M059J (cell line): ENCODE data around the gene TGM5. TPM values are rescaled to one million over a fixed set of nuclear protein-coding genes. Genes with fewer than 3 reads are reported as not detected.
A peak's percentile ranks its signal among the peaks of the same experiment; 100 is the strongest.
"Not testable (repeated sequence)": the region's sequence is repeated elsewhere in the genome, so short reads cannot be mapped to it uniquely, and the experiment has no call there.

ENCODE experiments used
- DNase-seq: peaks from one replicate; pipeline ENCODE4 v3.0.0-alpha.2; 2012; ENCODE audit warnings: low read depth
- total RNA-seq: library from RNA; depleted of rRNA; stranded (reverse); fragments of >200 nt; shearing (Covaris generic); gene quantifications from 2 replicates; pipeline ENCODE4 v1.2.3, GENCODE V29; 2014; rRNA removed

The TGM5 gene, protein sequence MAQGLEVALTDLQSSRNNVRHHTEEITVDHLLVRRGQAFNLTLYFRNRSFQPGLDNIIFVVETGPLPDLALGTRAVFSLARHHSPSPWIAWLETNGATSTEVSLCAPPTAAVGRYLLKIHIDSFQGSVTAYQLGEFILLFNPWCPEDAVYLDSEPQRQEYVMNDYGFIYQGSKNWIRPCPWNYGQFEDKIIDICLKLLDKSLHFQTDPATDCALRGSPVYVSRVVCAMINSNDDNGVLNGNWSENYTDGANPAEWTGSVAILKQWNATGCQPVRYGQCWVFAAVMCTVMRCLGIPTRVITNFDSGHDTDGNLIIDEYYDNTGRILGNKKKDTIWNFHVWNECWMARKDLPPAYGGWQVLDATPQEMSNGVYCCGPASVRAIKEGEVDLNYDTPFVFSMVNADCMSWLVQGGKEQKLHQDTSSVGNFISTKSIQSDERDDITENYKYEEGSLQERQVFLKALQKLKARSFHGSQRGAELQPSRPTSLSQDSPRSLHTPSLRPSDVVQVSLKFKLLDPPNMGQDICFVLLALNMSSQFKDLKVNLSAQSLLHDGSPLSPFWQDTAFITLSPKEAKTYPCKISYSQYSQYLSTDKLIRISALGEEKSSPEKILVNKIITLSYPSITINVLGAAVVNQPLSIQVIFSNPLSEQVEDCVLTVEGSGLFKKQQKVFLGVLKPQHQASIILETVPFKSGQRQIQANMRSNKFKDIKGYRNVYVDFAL
- total RNA-seq: not detected in 2 replicates

DNA sequence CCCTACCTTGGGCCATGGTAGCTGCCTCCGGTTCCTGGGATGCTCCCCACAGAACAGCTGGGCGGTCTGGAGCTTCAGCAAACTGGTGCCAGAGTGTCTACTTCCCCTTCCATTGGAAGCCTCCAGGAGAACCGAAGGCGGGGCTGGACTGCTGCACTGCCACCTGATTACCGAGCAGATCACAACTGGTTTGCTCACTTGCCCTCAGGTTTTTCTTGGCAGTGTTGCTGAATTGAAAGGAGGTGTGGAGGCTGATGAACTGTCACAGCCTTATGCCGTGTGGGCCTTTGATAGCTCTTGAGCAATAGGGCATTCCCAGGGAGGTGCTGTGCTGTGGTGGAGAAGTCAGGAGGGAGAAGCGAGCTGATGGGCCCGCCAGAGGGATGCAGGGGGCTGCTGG, at the start of gene TGM5:
TSS of gene TGM5 (minus strand) at position 95 of the 400 bp plus-strand sequence. CDS start at position 16, 79 bp downstream.
- DNase-seq: no peak

- peak; percentile 41 for DNase-seq
These were observed 47.4 kb upstream of the TGM5 start for GRCh38 chr15:43314171-43314570.

DNA sequence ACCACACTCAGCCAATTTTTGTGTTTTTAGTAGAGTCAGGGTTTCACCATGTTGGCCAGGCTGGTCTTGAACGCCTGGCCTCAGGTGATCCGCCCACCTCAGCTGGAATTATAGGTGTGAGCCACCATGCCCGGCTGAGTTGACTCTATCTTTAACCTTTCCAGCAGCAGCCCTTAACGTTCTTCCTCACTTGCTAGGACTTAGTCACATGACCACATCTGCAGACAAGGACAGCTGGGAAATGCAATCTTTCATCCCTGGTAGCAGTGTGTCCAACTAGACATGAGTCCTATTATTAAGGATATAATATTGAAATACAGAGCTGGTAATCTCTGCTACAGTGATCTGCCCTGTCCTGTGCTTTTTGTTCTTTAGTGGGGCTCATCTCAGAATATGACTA, 45.6 kb upstream of the TGM5 start:
- no peak for DNase-seq

GRCh38 chr15:43302205-43302817, 35.6 kb upstream of the TGM5 start, which contains the start of gene TGM7:
TGM7 (minus strand) TSS chr15:43302255.
- DNase-seq: no peak

GRCh38 chr15:43299884-43300283, 33.2 kb upstream of the TGM5 start:
- DNase-seq: no peak

- no peak for DNase-seq
These were observed 32.7 kb upstream of the TGM5 start for GRCh38 chr15:43299411-43299810.

DNA sequence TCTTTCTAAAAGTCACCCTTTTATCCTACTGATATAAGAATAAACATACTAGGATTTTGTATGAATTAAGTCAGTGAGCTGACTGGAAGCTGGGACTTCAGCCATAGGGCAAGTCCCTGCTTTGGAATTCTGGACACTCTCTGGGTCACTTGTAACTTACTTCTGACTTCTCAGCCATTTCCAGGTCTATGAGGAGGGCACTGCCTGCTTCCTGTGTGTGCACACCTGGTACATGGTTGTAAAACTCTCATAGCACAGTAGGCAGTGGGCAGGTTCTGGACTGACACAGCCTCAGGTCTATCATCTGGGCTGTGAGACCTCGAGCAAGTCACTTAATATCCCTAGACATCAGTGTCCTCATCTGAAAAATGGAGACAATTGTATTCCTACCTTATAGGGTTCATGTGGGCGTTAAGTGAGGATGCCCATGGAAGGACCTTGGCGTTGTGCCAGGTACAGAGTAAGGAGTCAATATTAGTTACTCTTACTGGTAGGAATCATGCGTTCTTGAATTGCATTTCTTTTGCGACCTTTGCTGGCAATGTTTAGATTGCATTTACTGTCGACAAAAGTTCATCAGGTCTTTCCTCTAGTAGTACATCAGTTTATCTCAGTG, 27.5 kb upstream of the TGM5 start:
- DNase-seq: no peak

DNA sequence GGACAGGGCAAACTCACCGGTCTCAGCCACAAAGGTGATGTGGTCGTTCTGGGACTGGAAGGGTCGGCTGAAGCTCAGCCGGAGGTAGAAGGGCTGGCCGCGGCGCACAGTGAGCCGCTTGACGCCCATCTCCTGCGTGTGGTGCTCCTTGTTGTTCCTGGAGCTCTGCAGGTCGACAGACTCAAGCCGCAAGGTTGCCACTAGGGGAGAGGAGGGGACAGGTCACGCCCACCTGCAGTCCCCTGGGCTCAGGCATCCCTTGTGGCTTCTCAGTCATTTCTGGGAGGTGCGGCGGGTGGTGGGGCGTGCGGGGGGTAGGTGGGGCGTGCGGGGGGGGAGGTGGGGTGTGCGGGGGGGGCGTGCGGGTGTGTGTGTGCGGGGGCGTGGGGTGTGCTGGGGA, 26.7 kb upstream of the TGM5 start:
- DNase-seq: no peak

DNA sequence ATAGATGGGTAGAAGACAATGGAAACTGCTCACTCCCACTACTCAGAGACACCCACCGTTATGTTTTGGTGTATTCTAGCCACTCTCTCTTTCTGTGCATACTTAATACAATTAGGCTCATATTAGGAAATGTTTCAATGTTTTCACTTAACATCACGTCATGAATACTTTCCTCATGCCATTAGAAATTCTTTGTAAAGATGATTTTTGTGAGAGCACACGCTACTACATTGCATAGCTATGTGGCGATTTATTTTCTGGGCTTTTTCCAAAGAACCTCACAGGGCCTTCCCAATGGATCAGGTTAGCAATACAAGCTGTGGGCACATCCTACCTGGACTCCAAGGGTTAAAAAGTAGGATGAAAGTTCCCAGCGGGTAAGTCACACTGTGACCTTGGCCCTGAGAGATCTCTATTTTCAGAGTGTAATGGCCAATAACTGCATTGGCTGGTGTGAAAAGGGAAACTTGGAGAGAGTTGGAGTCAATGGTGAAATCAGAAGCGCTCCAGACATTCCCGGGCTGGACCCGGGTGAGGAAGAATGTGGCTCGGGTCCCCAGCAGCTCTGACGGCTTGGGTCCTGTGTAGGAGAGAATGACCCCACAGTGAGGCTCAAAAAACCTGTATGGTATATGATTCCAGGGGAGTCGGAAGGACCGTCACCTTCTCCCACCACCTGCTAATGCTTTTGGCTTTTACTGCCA, 25.8 kb upstream of the TGM5 start:
- no peak for DNase-seq

- not testable (repeated sequence) for DNase-seq
These were observed 22.9 kb upstream of the TGM5 start for GRCh38 chr15:43289656-43290055.

GRCh38 chr15:43287254-43287653, 20.5 kb upstream of the TGM5 start:
- DNase-seq: no peak

DNA sequence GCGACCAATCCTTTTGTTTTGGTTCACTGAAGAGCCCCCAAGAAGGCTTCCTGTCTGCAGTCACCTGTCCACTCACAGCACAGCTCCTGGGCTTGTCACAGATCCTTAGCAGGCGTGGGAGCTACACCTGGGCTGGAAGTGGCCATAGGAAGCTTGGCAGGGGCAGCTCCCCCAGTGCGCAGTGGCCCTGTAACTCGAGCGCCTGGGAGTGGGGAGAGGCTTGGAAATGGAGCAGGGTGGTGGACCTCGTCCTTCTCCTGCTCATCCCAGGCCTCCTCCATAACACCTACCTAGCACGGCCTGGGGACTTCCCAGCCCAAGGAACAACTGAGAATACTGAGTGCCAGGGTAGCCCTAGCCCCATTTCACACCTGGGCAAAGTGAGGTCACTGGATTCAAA, 19.3 kb upstream of the TGM5 start:
- DNase-seq: no peak

GRCh38 chr15:43285609-43286037, 18.9 kb upstream of the TGM5 start:
- DNase-seq: peak; percentile 61

DNA sequence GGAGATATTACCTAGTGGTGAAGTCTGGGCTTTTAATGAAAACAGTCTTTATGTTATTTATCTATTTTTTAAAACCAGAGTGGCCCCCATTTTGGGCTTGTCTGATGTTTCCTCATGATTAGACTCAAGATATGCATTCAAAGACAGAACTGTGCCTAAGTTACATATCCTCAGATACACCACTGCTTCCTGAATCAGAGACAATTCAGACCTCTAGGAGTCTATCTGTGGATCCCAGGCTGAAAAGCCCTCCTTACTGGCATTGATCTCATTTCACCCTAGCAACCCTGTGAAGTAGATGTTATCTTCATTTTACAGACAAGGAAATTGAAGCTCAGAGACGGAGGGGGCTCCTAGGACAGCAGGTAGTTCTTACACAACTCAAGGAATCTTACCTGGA, 16.8 kb upstream of the TGM5 start:
- no peak for DNase-seq

DNA sequence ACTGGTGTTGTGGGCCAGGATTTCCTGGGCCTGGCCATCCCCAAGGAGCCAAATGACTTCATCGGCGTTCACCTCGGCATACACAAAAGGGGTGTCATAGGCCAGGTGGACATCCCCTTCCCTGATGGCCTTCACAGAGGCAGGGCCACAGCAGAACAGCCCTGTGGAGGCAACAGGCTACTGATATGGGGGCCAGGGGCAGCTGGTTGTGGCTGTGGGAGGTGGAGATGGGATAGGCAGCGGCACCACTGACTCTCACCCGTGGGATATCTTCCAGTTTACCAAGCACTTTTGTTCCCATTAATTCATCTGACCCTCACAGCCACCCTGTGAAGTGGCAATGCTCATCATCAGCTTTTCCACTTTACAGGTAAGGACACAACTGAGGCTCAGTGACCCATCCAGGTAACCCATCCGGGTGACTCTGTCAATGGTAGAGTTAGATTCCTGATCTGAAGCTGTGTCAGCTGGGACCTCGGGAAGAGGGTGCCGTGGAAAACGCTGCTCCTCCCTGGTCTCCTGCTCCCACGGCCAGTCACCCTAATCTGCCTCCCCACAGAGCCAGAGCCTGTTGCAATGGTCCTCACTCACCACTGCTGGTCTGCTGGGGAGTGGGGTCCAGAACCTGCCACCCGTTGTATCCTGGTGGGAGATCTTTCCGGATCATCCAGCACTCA, 15.3 kb upstream of the TGM5 start:
- no peak for DNase-seq

- no peak for DNase-seq
These were observed 14.3 kb upstream of the TGM5 start for GRCh38 chr15:43280996-43281395.

GRCh38 chr15:43279496-43279895, 12.8 kb upstream of the TGM5 start:
- no peak for DNase-seq

- no peak for DNase-seq
These were observed 12.1 kb upstream of the TGM5 start for GRCh38 chr15:43278869-43279268.

GRCh38 chr15:43277901-43278300, 11.2 kb upstream of the TGM5 start:
- no peak for DNase-seq

DNA sequence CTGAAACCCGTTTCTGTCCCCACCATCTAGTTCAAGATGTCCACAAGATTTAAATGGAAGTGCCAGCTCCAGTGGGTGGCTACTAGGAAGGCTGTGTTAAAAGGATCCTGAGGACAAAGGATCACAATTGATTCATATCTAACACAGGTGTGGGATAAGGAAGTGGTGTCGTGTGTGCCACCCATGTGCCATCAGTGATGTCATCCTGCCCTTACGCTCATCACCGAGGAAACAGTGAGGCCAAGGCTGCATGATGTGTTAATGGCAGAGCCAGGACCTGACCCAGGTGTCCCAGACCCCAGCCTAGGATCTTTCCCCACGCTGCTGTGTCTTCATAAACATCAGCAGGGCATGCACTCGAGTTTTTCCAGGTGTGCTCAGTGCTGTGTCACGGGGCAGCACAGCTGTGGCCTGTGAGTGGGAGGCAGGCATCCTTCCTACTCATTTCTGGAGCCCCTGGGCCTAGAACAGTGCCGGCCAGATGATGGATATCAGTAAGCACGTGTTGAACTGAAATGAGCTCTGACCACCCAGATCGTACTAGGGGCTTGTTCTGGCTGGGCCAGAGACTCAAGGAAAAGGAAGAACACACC, 10.6 kb upstream of the TGM5 start:
- DNase-seq: no peak
